GM12891 (cell line): Measurements from ENCODE around the gene C7orf33.

Experiments
- POLR2A ChIP-seq: IDR thresholded peaks from 2 replicates; pipeline ENCODE4 v1.6.1; 2011; ENCODE audit warnings: low read depth, low read length, control low read depth
- POLR2AphosphoS5 ChIP-seq: IDR thresholded peaks from 2 replicates; pipeline ENCODE4 v1.6.1; 2011; ENCODE audit warnings: low read depth, low read length, control low read depth
- SPI1 ChIP-seq: IDR thresholded peaks from 2 replicates; pipeline ENCODE4 v1.6.1; 2011; ENCODE audit warnings: low read depth, low read length, control low read depth

DNA sequence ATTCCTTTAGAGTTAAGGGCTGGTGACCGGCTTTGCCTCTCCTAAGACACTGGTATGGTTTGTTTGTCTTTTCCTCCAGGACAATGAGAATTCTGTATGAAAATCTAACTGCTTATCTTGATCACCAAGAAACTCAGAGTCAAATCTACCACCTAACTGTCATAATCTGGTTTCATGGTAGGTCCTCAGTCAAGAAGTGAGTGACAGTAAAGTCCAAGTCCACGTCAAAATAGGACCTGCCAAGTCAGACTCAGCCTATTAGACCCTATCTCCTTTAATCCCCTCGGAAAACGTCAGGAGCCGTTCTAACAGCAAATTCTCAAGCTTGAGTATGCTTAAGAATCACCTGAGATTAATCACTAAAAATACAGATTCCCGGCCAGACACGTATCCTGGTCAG, 37.4 kb downstream of the C7orf33 start:
- TF ChIP-seq POLR2A = no peak
- TF ChIP-seq POLR2AphosphoS5 = no peak
- no peak for TF ChIP-seq SPI1
